ENCODE results near the gene GPS2.

Gene GPS2

DNA sequence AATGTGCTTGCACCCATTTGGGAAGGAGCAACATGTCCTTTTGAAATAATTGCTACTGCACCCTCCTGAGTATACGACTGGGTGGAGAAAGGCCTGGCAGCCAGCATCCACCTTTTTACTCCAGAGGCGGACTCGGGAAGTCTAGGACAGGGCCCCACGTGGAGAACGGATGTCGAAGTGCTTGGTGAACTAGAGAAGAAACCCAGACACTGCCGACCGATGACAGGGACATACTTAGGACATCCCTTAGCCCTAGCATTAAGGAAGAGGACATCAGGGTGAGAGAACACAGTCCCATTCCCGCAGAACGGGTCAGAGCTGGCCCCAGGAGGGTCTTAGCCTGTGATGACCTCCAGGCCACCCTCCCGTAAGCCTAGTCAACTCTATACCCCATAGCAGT, 24.5 kb downstream of the GPS2 start:
- no peak for DNase-seq

DNA sequence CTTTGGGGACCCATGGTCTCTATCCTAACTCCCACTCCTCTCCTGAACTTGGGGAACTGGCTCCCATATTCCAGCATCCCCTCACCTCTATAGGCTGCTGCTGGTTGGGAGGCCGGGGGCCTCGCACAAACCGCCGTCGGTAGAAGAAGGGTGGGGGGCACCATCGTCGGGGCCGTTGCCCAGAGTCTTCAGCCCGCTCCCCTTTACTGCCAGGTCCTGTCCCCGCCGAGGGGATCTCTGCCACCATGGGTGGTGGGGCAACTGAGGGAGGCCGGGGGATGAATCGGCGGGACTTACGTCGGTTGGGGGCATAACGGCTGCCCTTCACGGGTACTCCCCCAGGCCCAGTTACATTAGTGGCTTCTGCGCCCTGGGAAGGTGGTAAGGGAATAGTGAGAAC, 25.0 kb downstream of the GPS2 start:
- no peak for DNase-seq

DNA sequence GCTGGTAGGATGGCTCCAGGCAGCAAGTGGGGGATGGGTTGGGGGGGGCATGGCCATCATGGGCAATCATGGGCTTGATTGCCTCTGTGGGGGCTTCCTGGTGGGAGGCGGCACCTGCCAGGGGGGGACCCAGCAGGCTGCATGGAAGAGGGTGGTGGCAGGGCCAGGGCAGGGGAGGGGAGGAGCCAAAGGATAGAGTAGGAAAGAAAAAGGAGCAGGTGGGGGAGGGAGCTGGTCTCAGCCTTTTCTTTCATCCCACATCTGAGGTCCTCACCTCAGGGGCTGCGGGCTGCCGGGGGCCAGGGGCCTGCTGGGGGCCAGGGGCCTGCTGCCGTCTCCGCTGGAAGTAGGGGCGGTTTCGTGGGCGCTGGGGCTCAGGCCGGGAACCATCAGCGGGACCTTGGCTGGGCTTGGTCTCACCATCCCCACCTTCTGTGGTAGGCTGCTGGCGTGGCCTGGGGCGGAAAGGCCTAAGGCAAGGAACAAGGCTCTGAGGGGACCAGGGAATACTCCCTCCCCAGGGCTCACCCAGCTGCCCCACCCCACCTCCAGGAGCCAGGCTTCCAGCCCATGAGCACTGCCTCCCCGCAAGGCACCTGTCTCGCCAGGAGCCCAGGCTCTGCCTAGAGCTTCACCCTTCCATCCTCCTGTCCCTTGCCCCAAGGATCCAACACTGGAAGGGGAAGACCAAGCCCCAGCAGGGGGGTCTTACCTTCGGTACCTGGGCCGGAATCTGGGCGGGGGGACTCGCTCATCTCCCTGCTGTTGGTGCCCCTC, 25.7 kb downstream of the GPS2 start:
- DNase-seq, result no peak

DNA sequence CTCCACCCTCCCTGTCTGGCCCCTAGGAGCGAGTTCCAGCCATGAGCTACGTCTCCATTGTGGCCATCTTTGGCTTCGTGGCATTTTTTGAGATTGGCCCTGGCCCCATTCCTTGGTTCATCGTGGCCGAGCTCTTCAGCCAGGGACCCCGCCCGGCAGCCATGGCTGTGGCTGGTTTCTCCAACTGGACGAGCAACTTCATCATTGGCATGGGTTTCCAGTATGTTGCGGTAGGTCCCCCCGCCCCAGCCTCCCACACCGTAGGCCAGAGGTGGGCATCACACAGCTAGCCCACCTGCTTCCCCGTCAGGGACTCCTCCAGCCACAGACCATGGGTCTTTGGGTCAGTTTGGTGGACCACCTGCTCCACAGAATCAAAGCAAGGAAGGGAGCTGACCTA, 29.5 kb downstream of the GPS2 start:
- DNase-seq, result no peak

DNA sequence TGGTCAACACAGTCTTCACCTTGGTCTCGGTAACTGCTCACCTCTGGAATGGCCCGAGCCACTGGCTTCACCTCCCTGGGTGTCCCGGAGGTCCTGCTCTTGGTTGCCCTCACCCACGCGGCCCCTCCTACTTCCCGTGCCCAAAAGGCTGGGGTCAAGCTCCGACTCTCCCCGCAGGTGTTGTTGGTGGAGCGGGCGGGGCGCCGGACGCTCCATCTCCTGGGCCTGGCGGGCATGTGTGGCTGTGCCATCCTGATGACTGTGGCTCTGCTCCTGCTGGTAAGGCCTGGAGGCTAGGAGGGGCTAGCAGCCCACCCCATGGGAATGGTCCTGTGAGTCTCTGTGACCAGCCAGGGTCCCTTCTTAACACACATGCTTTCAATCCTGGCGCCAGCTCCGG, 30.2 kb downstream of the GPS2 start:
- DNase-seq, result no peak

DNA sequence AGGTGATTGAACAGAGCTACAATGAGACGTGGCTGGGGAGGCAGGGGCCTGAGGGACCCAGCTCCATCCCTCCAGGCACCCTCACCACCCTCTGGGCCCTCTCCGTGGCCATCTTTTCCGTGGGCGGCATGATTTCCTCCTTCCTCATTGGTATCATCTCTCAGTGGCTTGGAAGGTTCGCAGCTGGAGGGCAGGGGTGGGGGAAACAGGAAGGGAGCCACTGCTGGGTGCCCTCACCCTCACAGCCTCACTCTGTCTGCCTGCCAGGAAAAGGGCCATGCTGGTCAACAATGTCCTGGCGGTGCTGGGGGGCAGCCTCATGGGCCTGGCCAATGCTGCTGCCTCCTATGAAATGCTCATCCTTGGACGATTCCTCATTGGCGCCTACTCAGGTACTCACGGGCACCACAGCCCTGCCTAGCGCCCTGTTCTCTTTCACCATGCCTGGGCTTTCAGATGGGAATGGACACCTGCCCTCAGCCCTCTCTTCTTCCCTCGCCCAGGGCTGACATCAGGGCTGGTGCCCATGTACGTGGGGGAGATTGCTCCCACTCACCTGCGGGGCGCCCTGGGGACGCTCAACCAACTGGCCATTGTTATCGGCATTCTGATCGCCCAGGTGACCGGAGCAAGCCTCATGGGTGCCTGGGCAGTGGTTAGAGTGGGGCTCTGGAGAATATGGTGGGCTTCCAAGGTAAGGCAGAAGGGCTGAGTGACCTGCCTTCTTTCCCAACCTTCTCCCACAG, 31.5 kb downstream of the GPS2 start:
- DNase-seq, result no peak

DNA sequence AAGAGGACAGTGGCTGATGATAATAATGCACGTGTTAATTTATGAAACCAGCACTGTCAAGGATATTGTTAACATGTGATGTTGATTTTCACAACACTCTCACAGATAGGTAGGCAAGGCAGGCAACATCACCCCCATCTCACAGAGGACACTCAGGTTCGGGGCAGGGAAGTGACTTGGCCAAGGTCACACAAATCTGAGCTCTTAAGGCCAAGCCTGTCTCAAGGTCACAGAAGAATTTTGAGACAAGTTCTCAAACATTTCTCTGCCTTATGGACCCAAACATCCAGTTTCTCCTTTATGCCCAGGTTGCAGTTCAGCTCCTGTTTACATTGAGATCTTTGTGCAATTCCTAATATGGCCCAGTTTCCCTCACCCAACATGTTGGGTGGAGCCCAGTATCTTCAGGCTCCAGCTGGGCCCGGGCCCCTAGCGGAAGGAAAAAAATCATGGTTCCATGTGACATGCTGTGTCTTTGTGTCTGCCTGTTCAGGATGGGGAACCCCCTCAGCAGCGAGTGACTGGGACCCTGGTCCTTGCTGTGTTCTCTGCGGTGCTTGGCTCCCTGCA, 32.3 kb downstream of the GPS2 start:
- no peak for DNase-seq

DNA sequence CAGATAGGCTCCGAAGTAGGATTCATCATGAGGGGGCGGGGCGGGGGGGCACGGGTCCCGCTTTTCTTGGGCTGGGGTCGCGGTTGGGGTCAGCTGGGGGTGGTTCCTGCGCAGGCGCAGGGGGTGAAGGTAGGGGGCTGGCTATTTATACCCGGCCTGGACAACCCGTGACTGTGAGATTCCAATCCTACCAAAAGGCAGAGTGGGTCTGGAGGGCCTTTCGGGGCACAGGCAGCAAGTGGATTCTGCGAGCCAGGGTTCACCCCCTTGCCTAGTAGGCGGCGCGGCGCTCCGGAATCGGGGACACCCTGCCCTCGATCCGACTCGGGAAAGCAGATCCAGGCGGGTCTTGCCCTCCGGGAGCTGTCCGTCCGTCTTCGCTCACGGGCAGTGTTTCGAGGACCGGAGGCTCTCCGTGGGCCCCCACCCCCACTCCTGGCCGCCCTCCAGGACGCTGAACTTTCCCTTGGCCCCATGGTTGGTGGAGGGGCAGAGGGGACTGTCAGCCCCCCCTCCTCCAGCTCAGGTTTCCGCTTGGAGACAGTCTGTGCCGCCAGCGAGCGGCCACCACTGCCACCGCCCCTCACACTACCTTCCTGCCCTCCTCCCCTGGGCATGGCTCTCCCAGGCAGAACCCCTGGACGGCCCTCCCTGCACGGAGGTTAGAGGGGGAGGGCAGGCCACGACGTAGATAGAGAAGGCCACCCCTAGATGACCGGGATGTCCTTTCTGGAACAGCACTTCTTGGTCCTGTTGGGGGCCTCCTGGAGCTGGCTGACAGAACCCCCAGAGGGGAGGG, 33.0 kb downstream of the GPS2 start:
- DNase-seq, result no peak

DNA sequence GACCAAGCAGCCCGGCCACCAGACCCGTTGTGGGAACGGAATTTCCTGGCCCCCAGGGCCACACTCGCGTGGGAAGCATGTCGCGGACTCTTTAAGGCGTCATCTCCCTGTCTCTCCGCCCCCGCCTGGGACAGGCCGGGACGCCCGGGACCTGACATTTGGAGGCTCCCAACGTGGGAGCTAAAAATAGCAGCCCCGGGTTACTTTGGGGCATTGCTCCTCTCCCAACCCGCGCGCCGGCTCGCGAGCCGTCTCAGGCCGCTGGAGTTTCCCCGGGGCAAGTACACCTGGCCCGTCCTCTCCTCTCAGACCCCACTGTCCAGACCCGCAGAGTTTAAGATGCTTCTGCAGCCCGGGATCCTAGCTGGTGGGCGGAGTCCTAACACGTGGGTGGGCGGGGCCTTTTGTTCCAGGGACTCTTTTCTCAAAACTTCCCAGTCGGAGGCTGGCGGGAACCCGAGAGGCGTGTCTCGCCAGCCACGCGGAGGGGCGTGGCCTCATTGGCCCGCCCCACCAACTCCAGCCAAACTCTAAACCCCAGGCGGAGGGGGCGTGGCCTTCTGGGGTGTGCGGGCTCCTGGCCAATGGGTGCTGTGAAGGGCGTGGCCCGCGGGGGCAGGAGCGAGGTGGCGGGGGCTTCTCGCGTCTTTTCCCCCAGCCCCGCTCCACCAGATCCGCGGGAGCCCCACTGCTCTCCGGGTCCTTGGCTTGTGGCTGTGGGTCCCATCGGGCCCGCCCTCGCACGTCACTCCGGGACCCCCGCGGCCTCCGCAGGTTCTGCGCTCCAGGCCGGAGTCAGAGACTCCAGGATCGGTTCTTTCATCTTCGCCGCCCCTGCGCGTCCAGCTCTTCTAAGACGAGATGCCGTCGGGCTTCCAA, 33.8 kb downstream of the GPS2 start, which contains the start of gene SLC2A4:
TSS of gene SLC2A4 (plus strand) at position 645 of the 879 bp plus-strand sequence. CDS start at position 862, 217 bp downstream.
- peak; percentile 76 for DNase-seq

DNA sequence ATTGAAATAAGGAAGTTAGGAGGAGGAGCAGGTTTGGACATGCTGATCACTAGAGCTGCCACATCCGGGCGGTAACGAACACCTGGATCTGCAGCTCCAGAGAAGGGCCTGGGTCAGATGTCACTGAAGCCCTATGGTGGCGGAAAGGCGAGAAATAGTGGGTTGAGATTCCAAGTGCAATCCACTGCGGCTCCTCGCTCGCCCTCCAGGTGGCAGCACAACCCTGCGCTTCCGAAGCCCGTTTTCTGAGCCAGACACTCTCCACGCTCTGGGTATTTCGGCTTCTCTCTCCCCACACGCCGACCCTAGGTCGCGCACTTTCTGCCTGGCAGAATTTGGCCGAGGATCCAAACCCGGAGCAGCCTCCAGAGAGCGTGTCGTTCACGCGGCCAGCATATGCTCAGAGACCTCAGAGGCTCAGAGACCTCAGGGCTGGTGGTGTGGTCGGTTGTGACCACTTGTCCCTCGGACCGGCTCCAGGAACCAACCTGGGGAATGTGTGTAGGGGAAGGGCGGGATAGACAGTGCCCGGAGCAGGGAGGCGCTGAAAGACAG, 34.6 kb downstream of the GPS2 start:
- peak; percentile 89 for DNase-seq

DNA sequence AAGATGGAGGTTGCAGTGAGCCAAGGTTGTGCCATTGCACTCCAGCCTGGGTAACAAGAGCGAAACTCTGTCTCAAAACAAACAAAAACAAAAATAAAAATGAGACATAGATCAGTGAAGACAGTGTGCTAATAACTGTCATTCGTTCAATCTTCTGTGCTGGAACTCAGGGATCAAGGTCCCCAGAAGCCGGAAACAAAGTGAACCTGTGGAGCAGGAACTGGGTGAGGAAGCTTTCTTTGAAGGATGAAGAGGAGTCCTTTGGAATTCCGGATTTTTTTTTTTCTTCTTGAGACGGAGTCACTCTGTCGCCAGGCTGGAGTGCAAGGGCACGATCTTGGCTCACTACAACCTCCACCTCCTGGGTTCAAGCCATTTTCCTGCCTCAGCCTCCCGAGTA, 35.7 kb downstream of the GPS2 start:
- no peak for DNase-seq

DNA sequence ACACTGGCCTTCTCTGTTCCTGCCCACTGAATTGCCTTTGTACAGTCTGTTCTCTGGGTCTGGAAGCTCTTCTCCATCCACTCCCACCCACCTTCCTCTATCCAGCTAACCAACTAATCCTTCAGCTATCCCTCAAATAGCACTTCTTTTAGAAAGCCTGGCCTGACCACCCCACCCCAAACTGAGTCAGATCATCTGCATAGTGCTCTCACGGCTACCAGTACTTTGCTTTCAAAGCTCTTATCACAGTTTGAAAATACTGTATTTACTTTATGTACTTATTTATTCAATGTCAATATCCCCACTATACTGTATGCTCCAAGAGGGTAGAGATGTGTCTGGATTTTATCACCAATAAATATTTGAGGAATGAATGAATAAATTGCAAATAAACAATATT, 48.4 kb downstream of the GPS2 start:
- no peak for DNase-seq

DNA sequence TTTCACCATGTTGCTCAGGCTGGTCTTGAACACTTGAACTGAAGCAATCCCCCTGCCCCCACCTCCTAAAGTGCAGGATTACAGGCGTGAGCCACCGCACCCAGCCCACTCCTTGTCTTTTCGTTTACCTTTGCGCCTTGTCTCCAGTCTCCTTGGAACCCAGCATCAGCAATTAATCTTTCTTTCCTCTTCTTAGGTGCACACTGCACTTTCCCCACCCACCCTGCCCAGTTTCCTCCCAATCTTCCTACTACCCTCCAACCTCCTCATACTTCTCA, 51.4 kb downstream of the GPS2 start:
- no peak for DNase-seq

DNA sequence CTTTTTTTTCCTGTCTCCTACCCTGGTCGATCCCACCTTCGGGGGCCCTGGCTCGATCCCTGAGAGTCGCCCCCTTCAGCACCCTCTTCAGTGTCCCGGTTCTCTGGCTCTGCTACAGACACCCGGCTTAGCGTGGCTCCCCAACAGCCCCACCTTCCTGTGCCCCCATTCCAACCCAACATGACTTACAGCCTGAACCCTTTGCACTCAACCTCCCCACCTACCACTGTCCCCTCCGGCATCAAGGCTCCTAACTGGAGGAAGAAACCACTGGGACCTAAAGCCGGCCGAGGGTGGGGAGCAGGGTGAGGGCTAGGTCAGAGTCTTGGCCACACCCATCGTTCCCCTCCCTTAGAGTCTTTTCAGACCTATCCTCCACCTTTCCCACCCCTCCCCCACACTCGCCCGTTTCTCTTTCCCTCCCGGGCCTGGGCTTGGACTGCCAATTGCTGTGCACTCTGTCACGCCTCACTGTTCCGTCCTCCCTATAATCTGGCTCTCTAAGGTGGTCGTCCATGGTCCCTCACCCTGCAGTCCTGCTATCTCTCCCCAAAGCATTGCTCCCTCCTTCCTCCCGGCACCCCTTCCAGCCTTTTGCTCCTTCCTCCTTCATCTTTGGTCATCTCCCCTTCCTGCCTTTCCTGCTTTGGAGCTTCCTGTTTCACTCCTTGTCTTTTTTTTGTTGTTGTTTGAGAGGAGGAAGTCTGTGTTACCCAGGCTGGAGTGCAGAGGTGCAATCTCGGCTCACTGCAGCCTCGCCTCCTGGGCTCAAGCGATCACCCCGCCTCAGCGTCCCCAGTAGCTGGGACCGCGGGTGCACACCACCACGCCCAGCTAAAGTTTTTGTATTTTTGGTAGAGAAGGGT, 52.0 kb downstream of the GPS2 start:
- peak; percentile 72 for DNase-seq

Measured in NCI-H510A treated with DMSO at 0.1 percent for 48 hours (cell line).